NB4 (cell line): Measurements from ENCODE around the gene ADAM17.

Experiments used
- CTCF ChIP-seq: IDR thresholded peaks from one replicate; pipeline ENCODE4 v1.5.1; 2012; ENCODE audit warnings: low read depth, low read length
- POLR2A ChIP-seq: IDR thresholded peaks from 2 replicates; pipeline ENCODE4 v1.6.1; 2011; ENCODE audit warnings: mild to moderate bottlenecking; ENCODE audit not compliant: insufficient read length; ENCODE audit errors: extremely low read depth

GRCh38 chr2:9517118-9517782 lies 38.4 kb downstream of the ADAM17 start:
- no peak for TF ChIP-seq POLR2A
- no peak for TF ChIP-seq CTCF
